Head of caudate nucleus (tissue), 42 donors: ENCODE results near the gene OR11H6.
"Not testable (repeated sequence)": the region's sequence is repeated elsewhere in the genome, so short reads cannot be mapped to it uniquely, and the experiment has no call there.

ENCODE experiments used
- DNase-seq, 42 donors: peaks; one replicate each; pipeline versions ENCODE4 v3.0.0 to v3.0.0-alpha.2; 2020 to 2021; ENCODE audit warnings: mixed read lengths in 7 of 42
- intact Hi-C: fragments of 100-400 bp; cut with DNase I; formaldehyde crosslinking; loops from one replicate; pipeline ENCODE4 v1.15.0; 2022

The OR11H6 gene

GRCh38 chr14:20223410-20223809 lies at the start of gene OR11H6:
Gene OR11H6 (plus strand): TSS chr14:20223710. CDS start chr14:20223710, 0 bp downstream.
- intact Hi-C loops: no loop called here
- DNase-seq: no peak

- intact Hi-C loops, DNase-seq: not testable (repeated sequence)
Observed at GRCh38 chr14:20174205-20174604, 49.3 kb upstream of the OR11H6 start.

GRCh38 chr14:20176330-20176729 lies 47.2 kb upstream of the OR11H6 start:
- DNase-seq: no peak
- intact Hi-C loops: no loop called here

- intact Hi-C loops: no loop called here
- no peak for DNase-seq
Observed at GRCh38 chr14:20177433-20177974, 46.0 kb upstream of the OR11H6 start.

GRCh38 chr14:20179218-20179617 lies 44.3 kb upstream of the OR11H6 start:
- intact Hi-C loops: no loop called here
- peak in 13 of 42 donors; percentile 2 to 38 (median 10) for DNase-seq

- no peak for DNase-seq
Observed at GRCh38 chr14:20179880-20180279, 43.6 kb upstream of the OR11H6 start.

GRCh38 chr14:20180486-20180885 lies 43.0 kb upstream of the OR11H6 start:
- intact Hi-C loops: no loop called here
- DNase-seq: no peak

More at GRCh38 chr14:20179880-20180279, 43.6 kb upstream of the OR11H6 start:
- intact Hi-C loops: no loop called here

- intact Hi-C loops: no loop called here
- DNase-seq: no peak
Observed at GRCh38 chr14:20184181-20184580, 39.3 kb upstream of the OR11H6 start.

GRCh38 chr14:20190596-20190995 lies 32.9 kb upstream of the OR11H6 start, which contains the start of gene OR11G2:
Gene OR11G2 (plus strand): TSS chr14:20190896. CDS start chr14:20197438, 6,542 bp downstream.
- no peak for DNase-seq
- intact Hi-C loops: no loop called here

GRCh38 chr14:20191396-20191795 lies 32.1 kb upstream of the OR11H6 start:
- no peak for DNase-seq
- intact Hi-C loops: no loop called here

GRCh38 chr14:20194101-20194500 lies 29.4 kb upstream of the OR11H6 start:
- intact Hi-C loops: no loop called here
- peak in 1 of 42 donors; percentile 6 for DNase-seq

- intact Hi-C loops, DNase-seq: not testable (repeated sequence)
Observed at GRCh38 chr14:20195170-20195569, 28.3 kb upstream of the OR11H6 start.

- no peak for DNase-seq
- intact Hi-C loops: no loop called here
Observed at GRCh38 chr14:20195911-20196310, 27.6 kb upstream of the OR11H6 start.

GRCh38 chr14:20197459-20197858 lies 26.1 kb upstream of the OR11H6 start:
- intact Hi-C loops: no loop called here
- DNase-seq: peak in 1 of 42 donors; percentile 25

- intact Hi-C loops: no loop called here
- no peak for DNase-seq
Observed at GRCh38 chr14:20198991-20199390, 24.5 kb upstream of the OR11H6 start.

- no peak for DNase-seq
- intact Hi-C loops: no loop called here
Observed at GRCh38 chr14:20204721-20205120, 18.8 kb upstream of the OR11H6 start.

- intact Hi-C loops: no loop called here
- DNase-seq: no peak
Observed at GRCh38 chr14:20209595-20209994, 13.9 kb upstream of the OR11H6 start.

GRCh38 chr14:20212406-20212805 lies 11.1 kb upstream of the OR11H6 start:
- intact Hi-C loops, DNase-seq: not testable (repeated sequence)

- DNase-seq: no peak
- intact Hi-C loops: no loop called here
Observed at GRCh38 chr14:20215196-20215595, 8.3 kb upstream of the OR11H6 start.

- DNase-seq: no peak
- intact Hi-C loops: no loop called here
Observed at GRCh38 chr14:20219033-20219432, 4.5 kb upstream of the OR11H6 start.

GRCh38 chr14:20228681-20229080 lies 5.2 kb downstream of the OR11H6 start, which contains the start of gene OR11H7:
Gene OR11H7 (plus strand): TSS chr14:20228981.
- DNase-seq: no peak
- intact Hi-C loops: no loop called here
